GM21529 (cell line): ENCODE measurements around the gene APOC3.
"Not testable (repeated sequence)": the region's sequence is repeated elsewhere in the genome, so short reads cannot be mapped to it uniquely, and the experiment has no call there.

Experiments used
- ATAC-seq: cut with Tn5 transposase; IDR thresholded peaks from one replicate; pipeline ENCODE4 v1.9.1; 2021; ENCODE audit not compliant: unreplicated experiment

Gene APOC3

DNA sequence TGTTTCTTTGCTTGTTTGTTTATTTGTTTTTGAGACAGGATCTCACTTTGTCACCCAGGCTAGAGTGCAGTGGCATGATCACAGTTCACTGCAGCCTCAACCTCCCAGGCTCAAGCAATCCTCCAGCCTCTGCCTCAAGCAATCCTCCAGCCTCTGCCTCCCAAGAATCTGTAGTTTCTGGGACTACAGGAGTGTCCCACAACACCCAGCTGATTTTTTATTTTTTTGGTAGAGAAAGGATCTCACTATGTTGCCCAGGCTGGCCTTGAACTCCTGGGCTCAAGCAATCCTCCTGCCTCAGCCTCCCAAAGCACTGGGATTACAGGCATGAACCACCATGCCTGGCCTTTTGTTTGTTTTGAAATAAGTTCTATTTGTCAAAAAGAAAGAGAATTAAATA lies 28.0 kb upstream of the APOC3 start:
- not testable (repeated sequence) for ATAC-seq

DNA sequence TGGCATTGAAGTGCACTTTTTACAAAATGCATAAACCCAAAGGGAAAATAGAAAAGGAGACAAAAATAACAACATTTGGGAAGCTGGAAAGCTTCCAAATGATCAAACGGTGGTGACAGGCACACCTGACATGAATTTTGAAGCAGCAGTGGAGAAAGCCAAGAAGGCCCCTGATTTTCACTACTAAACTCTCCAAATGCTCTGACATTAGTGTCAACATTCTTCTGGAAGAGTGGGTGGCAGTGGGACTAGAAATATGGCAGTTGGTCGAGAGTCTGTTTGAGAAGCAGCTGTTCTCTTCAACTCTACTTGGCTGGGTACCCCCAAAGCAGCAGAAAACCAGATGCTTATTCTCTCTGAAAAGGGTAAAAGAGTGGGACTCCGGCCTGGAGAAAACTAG lies 25.7 kb upstream of the APOC3 start:
- no peak for ATAC-seq

DNA sequence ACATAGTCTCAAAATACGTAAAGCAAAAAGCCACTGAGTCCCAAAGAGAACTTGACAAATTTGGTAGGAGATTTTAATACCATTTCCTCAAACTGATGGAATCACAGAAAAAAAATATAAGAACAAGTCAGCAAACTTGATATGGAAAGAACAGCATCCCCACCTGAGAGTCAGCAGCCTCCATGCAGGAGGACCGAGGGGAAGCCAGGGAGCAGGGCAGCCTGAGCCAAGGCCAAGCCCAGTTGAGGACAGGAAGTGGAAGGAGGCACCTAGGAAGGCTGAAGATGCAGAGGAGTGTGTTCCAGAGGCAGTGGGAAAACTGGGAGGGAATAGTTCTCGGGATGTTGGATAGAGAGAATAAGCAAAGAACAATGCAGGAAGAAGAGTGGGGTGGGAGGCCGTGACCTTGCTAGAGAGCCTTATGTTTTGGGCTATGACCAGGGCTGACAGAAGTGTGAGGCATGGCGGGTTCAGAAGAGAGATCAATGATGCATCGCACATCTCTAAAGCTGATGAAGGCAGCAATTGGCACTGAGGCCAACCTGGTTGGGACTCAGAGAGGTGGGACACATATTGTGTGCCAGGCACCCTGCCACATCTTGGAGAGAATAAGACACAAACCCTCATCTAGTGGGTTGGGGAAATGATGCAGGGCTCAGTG lies 22.0 kb upstream of the APOC3 start:
- ATAC-seq = no peak

DNA sequence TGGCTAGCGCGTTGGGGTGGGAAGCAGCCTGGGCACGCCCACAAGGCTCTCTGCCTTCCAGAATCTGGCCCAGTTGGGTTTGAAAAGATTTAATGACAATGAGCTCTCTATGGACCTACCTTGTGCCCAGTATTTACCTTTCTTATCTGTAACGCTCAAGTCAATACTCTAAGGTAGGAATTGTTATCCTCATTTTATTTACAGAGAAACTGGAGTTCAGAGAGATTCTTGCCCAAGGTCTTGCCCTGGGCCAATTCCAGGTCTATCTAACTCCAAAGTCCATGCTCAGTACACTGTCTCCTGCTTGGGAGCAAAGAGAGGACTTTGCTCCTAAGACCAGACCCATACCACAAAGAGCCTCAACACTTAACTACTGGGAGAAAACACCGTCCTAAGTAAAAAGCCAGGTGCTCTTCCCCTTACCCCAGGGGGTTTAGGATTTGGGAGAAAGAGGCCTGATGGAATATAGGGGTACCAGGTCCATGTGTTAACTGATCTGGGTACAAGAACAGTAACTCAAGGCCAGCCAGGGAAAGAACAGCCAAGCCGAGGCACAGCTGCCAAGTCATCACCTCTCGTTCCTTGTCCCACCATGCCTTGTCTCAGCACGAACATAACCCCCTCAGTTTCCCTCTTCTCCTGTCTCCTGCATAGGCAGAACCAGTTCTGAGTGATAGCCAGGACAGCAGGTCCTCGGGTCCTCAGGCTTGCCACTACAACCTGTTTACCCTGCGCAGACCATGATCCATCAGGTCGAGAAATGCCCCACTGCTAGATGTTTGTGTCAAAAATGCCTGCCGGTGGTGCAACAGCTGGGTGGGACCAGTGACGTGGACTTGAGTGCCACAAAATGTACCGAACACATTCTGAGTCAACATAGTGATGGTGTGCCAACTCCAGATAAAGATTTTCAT lies 21.2 kb upstream of the APOC3 start:
- no peak for ATAC-seq

DNA sequence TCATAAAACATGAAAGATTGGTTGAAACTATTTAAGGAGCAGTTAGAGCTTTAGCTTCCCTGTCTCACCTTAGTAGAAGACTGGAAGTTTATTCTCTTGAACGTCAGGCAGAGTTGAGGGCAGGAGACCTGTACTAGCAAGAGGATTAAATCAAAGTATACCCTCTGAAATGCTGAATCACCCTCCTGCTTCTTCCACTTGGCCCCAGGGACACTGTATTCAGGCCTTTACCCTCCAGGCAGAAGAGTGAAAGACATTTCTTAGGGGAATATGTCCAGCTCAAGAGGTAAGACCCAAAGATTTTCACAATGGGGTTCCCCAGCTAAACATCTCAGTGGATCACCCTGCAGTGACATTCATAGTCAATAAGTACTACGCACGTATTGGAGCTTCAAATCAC lies 18.5 kb upstream of the APOC3 start:
- ATAC-seq = no peak

DNA sequence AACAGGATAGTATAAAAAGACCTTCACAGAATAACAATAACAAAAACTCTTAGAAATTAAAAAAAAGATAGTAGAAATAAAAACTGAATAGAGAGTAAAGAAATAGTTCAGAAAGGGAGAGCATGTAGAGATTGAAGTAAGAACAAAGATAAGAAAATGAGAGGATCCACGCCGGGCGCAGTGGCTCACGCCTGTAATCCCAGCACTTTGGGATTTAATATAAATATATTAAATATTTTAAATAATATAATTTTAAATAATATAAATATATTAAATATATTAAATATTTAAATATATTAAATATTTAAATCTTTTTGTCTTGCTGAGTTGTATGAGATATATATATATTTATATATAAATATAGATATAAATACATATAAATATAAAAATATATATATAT lies 17.6 kb upstream of the APOC3 start:
- ATAC-seq = no peak

DNA sequence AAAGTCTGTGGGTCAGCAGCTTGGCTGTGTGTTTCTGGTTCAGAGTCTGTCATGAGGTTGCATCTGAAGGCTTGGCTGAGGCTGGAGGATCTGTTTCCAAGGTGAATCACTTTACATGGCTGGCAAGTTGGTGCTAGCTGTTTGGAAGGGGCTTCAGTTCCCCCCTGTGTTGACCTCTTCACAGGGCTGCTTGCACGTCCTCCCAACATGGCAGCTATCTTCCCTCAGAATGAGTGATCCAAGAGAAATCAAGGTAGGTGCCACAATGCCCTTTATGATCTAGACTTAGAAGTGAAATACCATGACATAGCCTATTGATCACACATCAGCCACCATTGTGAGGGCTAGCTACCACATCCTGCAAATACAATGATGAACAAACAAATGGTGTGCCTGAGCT lies 16.5 kb upstream of the APOC3 start:
- no peak for ATAC-seq

DNA sequence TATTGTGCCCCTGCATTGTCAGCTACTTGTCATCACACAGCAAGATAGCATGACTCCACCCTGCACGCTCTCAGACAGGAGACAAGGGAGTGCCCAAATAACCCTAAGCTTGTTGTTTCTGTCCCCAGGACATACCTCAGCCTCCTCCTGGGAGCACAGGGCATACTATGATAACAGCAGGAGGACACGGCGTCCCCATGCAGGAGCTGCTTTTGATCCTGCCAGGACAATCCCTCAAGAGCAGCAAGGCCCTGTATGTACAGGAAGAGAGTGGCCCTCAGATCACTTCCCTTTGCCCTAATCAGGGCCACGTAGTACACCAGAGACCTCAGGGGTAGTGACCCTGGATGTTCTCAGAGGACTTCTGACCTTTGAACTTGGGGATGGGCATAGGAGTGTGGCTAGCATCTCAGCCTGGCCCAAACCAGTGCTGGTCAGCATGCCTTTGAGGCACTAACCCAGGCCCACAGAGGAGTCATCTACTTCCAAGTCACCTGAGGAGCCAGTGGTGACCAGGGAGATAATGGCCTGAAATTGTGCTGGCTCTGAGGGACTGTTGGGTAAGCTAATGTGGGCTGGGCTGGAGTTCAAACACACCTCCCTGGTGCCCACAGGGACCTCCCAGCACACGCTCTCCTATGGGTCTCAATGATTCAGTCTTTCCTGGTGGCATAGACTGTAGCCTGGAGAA lies 15.8 kb upstream of the APOC3 start:
- ATAC-seq = no peak

DNA sequence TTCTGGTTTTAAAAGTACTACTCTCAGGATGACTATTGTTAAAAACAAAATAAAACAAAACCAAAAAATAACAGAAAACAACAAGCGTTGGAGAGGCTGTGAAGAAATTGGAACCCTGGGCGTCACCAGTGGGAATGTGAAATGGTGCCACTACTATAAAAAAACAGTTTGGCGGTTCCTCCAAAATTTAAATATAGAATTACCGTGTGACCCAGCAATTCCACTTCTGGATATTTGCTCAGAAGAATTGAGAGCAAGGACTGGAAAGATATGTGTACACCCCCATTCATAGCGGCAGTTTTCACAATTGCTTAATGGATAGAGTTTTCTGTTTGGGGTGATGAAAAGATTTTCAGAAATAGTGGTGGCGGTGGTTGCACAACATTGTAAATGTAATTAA lies 15.2 kb upstream of the APOC3 start:
- no peak for ATAC-seq

DNA sequence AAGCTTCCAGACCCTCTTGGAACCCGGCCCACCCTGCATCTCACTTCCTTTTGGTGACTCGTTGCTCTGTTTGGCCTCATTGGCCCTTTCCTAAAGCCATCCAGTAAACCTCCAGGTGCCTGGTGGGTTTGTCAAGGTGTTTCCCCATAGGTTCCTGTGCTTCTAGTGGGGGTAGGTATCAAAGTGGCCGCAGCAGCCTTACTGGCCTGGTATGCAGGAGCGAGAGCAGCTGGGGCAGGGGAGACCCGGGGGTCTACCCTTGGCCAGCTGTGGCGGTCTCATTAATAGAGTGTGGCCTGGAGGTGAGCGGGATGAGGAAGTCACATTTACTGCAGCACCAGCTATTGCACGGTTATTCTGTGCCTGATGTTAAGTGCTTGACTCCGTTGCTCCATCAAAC lies 10.7 kb upstream of the APOC3 start:
- no peak for ATAC-seq

DNA sequence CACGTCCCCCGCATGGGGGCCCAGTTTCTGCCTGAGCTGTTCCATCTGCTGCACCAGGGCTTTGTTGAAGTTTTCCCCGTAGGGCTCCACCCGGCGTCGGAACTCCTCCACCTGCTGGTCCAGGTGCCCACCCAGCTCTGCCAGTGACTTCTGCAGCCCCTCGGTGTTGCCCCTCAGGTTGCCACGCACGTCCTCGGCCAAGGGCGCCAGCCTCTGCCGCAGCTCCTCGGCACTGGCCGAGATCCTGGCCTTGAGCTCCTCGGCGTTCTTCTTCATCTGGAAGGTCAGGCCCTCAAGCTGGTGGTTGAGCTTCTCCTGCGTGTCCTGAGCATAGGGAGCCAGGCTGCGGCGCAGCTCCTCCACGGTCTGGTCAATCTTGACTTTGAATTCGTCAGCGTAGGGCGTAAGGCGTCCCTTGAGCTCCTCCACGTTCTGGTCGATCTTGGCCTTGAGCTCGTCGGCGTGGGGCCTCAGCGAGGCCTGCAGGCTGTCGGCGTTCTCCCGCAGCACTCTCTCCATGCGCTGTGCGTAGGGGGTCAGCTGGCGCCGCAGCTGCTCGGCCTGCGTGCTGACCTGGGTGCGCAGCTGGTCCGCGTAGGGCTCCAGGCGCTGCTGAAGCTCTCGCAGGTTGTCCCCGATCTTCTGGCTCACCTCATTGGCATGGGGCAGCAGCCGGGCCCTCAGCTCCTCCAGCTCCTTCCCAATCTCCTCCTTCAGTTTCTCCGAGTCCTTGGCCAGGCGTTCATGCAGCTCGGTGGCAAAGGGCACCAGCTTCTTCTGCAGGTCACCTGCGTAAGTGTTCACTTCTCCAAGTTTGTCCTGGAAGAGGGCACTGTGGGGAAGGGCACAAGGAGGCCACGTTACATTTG lies 8.4 kb upstream of the APOC3 start:
- ATAC-seq = no peak

DNA sequence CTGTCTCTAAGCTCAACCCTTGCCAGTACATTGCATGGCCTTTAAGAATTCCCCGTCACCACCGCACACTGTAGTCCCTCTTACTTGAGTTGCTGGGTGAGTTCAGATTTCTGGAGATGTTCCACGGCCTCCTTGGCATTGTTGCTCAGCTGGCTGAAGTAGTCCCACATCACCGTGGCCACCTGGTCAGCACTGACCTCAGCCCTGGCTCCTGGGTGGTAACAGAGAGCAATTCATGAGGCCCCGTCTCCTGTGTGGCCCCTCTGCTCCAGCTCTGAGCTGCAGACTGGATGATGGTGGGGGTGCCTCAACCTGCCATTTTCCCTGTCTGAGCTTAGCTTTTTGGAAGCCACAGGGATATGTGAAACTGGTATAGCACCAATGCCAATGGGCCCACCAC lies 7.1 kb upstream of the APOC3 start:
- no peak for ATAC-seq

DNA sequence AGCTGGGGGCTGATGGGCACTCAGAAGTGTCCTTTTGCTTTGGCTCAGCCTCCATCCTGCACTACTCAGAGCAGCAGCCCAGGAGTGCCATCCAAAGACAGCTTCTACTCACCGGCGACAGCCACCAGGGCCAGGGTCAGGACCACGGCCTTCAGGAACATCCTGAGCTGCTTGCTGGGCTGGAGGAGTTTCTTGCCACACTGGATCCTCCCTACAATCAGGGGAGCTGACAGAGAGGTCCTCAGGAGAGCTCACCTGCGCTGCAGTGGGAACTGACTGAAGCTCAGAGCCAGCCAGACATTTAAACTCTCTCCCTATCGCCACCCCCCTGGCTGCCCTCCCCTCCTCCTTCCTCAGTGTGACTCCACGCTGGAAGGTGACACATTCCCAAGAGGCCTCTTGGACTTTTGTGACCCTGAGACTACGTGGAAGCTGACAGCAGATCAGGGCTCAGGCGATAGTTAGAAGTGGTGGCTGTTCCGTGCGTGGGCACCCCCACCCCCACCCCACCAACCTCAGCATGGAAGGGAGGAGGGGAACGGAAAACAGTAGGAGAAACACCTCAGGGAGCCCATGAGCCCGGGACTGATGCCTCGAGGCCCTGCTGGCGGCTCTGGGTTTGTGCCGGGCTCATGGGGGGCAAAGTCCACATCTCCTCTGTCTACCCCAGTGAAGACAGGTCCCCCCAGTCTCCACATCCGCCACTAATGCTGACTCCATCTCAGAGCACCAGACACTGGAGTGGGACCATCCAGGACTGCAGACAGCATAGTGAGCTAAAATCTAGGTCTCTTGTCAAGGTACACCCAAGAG lies 6.5 kb upstream of the APOC3 start, which contains the start of gene APOA4:
TSS of gene APOA4 (minus strand) at position 274 of the 813 bp plus-strand sequence. CDS start at position 161, 113 bp downstream.
- no peak for ATAC-seq

DNA sequence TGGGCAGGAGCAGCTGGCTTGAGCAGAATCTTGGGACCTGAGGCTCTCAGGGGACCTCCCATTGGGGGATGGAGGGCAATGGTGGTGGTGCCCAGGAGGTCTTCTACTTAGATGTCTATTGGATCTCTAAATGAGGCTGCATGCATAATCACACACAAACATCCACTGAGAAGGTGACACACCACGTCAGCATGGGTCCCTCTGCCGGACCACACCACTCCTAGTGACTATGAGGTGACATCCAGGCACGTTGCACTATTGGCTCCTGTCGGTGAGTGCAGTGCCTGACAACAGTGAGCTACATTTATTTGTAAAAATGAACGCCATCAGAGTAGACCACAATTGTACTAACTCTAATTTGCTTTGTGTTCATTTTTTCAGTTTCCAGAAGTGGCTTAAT lies 4.3 kb upstream of the APOC3 start:
- no peak for ATAC-seq

DNA sequence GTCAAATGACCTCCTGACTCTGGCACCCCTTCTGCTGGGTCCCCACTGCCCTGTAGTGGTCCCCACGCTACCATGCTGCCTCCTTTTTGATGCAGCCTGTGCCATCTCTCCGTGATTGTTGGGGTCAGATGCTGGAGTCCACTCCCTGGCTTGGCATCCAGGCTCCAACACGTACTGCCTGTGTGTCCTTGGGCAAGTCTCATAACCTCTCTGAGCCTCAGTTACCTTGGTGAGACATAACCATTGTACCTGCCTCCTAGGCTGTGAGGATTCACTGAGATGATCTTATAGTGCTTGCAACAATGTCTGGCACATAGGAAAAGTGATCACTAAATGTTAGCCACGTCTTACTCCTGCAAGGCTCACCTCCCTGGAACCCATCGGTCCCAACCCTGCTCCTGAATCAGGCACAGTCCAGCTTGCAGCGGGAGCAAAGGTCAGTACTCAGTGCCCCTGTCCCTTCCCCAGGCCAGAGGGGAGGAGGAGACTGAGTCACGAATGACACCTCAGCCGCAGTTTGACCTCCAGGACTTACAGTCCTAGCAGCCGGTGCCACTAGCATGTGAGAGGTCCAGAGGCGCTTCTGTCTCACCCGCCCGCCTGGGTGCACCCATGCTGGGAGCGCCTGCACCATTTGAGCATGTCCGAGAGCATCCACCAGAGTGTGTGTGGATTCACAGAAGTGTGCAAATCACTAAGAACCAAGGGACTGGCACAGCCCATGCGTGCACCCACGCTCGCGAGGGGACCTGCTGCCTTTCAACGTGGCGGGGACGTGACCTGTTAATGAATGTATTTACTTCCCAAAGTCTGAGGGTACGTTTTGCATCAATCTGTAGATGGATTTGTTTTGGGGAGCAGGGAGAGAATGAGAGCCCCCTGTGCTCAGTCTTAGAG lies 3.6 kb upstream of the APOC3 start:
- no peak for ATAC-seq

DNA sequence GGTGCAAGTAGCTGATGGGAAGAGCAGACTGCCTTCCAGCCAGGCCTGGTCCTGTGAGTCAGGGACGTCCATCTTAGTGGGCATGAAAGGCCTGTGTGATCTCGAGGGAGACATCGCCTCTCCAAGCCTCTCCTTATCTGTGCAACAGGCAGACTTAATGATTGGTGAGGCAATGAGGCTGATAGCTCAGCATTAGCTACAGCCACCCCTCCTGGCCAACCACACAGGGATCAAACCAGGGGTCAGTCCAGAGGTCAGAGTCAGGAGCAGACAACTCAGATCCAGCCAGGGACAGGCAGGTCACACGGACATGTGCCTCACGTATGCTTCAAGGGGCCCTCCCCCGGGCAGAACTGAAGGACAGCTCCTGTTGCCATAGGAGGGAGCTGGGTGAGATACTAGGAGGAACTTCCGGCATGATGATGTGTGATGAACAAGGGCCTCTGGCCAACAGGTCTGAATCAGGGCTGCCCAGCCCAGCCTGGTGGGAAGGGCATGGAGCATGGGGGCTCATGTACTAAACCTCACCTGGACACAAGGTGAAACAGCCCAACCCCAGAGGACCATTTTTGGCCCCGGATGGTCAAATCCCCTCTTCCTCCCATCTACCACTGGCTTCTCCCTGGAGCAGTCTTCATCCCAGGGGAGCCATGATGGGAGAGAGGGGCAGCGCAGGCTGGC lies 2.8 kb upstream of the APOC3 start:
- ATAC-seq = no peak

DNA sequence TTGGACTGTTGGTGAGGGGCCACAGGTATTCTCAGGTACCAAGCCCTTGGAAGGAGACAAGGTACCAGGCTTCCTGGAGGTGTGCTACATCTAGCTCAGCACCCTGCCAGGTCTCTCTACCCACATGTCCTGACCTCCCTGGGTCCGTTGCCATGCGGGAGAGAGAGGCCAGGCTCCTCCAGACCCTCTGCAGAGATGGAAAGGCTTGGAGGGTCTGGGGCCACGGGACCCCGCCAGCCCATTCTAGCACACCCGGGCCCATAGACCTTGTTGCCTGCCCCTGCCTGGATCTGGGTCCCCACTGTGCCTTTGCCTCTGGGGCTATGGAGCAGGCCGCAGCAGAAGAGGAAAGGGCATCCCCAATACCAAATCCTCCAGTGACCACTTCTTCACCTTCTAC lies 2.2 kb upstream of the APOC3 start:
- no peak for ATAC-seq
